Lung (tissue), 12 donors: ENCODE results near the gene CDC34. TPM values are rescaled to one million over a fixed set of nuclear protein-coding genes. Genes with fewer than 3 reads are reported as not detected.

ENCODE experiments used
- ATAC-seq: fragments of 200-7000 bp; cut with Tn5 transposase; one replicate; pipeline ENCODE4 v1.9.1; 2020; ENCODE audit warnings: moderate number of reproducible peaks; ENCODE audit not compliant: insufficient read depth, low FRiP score
- DNase-seq, 3 donors: peaks; one replicate each; pipeline ENCODE4 v3.0.0-alpha.2; 2013 to 2017
- H3K27ac ChIP-seq, 2 donors: one replicate each; pipeline ENCODE4 v1.5.1; 2013; ENCODE audit warnings: mild to moderate bottlenecking in 2 of 2, moderate library complexity in 2 of 2, control low read depth in 1 of 2, inconsistent platforms in 1 of 2, low read depth in 1 of 2, low read length in 1 of 2
- H3K27me3 ChIP-seq, 3 donors: one replicate each; pipeline ENCODE4 v1.5.1; 2013; ENCODE audit warnings: low read length in 2 of 3; ENCODE audit not compliant: control insufficient read depth in 3 of 3, insufficient read depth in 3 of 3
- H3K36me3 ChIP-seq, 4 donors: one replicate each; pipeline ENCODE4 v1.5.1; 2013; ENCODE audit warnings: low read length in 4 of 4, mild to moderate bottlenecking in 1 of 4, moderate library complexity in 1 of 4; ENCODE audit not compliant: control insufficient read depth in 4 of 4, insufficient read depth in 4 of 4
- H3K4me1 ChIP-seq, 5 donors: one replicate each; pipeline ENCODE4 v1.5.1; 2013; ENCODE audit warnings: low read length in 5 of 5, mild to moderate bottlenecking in 2 of 5, moderate library complexity in 1 of 5; ENCODE audit not compliant: control insufficient read depth in 5 of 5, insufficient read depth in 5 of 5
- H3K4me3 ChIP-seq: one replicate; pipeline ENCODE4 v1.5.1; 2013; ENCODE audit warnings: mild to moderate bottlenecking, control low read depth, moderate library complexity
- H3K9ac ChIP-seq, 2 donors: one replicate each; pipeline ENCODE4 v1.5.1; 2013; ENCODE audit warnings: low read length in 2 of 2, control low read depth in 1 of 2; ENCODE audit not compliant: insufficient read depth in 1 of 2
- H3K9me3 ChIP-seq, 4 donors: one replicate each; pipeline ENCODE4 v1.5.1; 2013; ENCODE audit warnings: low read length in 3 of 4, mild to moderate bottlenecking in 1 of 4, moderate library complexity in 1 of 4; ENCODE audit not compliant: control insufficient read depth in 4 of 4, insufficient read depth in 3 of 4
- CTCF ChIP-seq: IDR thresholded peaks from 2 replicates; pipeline ENCODE4 v1.5.1; 2012; ENCODE audit warnings: mild to moderate bottlenecking; ENCODE audit errors: control extremely low read depth, extremely low read depth
- WGBS, 2 donors: extraction: QIAGEN DNeasy Blood & Tissue Kit; methylation state at CpG; one replicate each; pipeline ENCODE4 v1.1.7; 2013; 5-methylcytosine and 5-hydroxymethylcytosine counted together
- polyA plus RNA-seq, 2 donors: library from polyadenylated mRNA; stranded (reverse); fragments of 200-250 nt; gene quantifications; one replicate each; pipeline ENCODE4 v1.2.1, GENCODE V29; 2013
- total RNA-seq, 2 donors: library from RNA; depleted of rRNA in 1 of 2; stranded (reverse); fragments of >200 nt in 1 of 2; gene quantifications; one replicate each; pipeline ENCODE4 v1.2.1, GENCODE V29; 2014 to 2021
- donor health status: control.
- donor health status: control.
- donor health status: Bipolar disorder and iron deficiency.
- donor health status: healthy.
- donor health status: DM: yes; HTN: yes; CAD: no.

The CDC34 gene
- total and polyA plus RNA-seq, 4 donors = 42.9 to 89.1 (median 60.1) TPM

- Histone ChIP-seq H3K4me1 (peaks cover 0 to 7% (median 0%) of the 10 kb centered on the region in 5 donors), H3K9me3 (peaks cover 0 to 3% (median 0%) of the 10 kb centered on the region in 4 donors), H3K27ac (no peak overlapping the region), H3K36me3 (no peaks in the 10 kb centered on the region), H3K4me3 (no peak overlapping the region), H3K27me3 (peaks cover 0 to 29% (median 13%) of the 10 kb centered on the region in 3 donors), H3K9ac (no peak overlapping the region)
- ATAC-seq = no peak
- TF ChIP-seq CTCF = no peak
- WGBS, 2 donors = 26 to 27% methylated on average over 18 to 26 of the region's 26 CpGs
- DNase-seq = no peak
Measured at GRCh38 chr19:498511-498891, 33.1 kb upstream of the CDC34 start.

GRCh38 chr19:498977-499623, 32.5 kb upstream of the CDC34 start:
- WGBS, 2 donors = 77 to 78% methylated on average over 31 of the region's 31 CpGs
- ATAC-seq (no peak), DNase-seq (no peak)
- no peak for TF ChIP-seq CTCF
- Histone ChIP-seq H3K4me3 (no peak overlapping the region), H3K4me1 (peaks cover 0 to 7% (median 0%) of the 10 kb centered on the region in 5 donors), H3K27ac (no peak overlapping the region), H3K27me3 (peaks cover 0 to 29% (median 13%) of the 10 kb centered on the region in 3 donors), H3K36me3 (no peaks in the 10 kb centered on the region), H3K9ac (no peak overlapping the region), H3K9me3 (peaks cover 0 to 3% (median 0%) of the 10 kb centered on the region in 4 donors)

GRCh38 chr19:501646-502045, 29.9 kb upstream of the CDC34 start:
- H3K36me3 ChIP-seq = no peaks in the 10 kb centered on the region
- H3K9ac ChIP-seq = no peak overlapping the region
- no peak for DNase-seq
- no peak for TF ChIP-seq CTCF
- peaks cover 0 to 21% (median 13%) of the 10 kb centered on the region in 3 donors for H3K27me3 ChIP-seq
- peaks cover 0 to 9% (median 0%) of the 10 kb centered on the region in 5 donors for H3K4me1 ChIP-seq
- H3K9me3 ChIP-seq = peaks cover 0 to 3% (median 0%) of the 10 kb centered on the region in 4 donors
- no peak overlapping the region for H3K4me3 ChIP-seq
- WGBS, 2 donors = 81 to 90% methylated on average over 17 of the region's 17 CpGs
- no peak overlapping the region for H3K27ac ChIP-seq
- no peak for ATAC-seq
